SHP77 treated with DMSO at 0.1 percent for 48 hours (cell line): ENCODE measurements around the gene SMYD2.

Experiments
- DNase-seq: peaks from one replicate; lab custom pipeline; 2025; lab: John Stamatoyannopoulos, UW

The SMYD2 gene

GRCh38 chr1:214303141-214303930 lies 22.4 kb downstream of the SMYD2 start:
- no peak for DNase-seq

DNA sequence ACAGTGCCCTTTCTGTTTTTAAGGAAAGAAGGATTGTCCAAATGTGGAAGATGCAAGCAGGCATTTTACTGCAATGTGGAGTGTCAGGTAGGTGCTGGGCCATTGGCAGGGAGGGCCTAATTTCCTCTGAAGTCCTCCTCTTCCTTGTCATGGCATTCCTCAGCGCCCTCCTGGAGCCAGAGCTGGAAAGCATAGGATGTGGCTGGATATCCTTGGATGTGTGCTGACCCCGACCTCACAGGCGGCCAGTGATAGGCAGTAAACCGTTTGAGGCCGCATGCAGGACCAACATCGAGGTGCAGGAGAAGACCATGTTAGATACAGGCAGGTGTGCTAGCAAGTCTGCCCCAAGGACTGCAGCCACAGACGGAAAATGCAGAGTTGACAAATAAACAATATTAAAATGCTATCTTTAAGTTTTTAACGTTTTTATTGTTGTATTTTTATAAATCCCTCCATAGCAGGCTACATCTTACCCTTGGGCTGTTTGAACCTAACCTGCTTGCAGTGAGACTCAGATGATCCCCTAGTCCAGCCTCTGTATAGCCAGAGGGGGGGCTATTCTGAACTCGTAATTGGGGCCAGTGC lies 24.3 kb downstream of the SMYD2 start:
- DNase-seq, result no peak

DNA sequence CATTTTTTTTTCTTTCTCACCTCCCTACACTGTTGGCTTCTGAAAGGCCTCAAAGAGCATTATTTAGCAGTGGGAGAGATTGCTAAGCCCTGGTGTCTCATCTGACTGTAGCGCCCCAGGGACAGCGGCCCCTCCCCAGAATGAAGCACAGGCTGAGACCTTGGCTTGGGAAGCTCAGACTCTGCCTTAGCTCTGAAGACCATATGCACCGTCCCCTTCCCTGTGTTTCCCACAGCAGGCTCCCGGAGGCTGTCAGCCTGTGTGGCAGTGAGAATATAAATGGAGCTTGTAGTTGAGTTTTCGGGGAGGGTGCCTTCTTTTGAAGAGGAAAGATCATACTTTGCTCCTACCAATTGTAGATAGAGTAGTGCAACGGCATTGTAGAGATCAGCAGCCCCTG lies 25.3 kb downstream of the SMYD2 start:
- DNase-seq, result no peak

DNA sequence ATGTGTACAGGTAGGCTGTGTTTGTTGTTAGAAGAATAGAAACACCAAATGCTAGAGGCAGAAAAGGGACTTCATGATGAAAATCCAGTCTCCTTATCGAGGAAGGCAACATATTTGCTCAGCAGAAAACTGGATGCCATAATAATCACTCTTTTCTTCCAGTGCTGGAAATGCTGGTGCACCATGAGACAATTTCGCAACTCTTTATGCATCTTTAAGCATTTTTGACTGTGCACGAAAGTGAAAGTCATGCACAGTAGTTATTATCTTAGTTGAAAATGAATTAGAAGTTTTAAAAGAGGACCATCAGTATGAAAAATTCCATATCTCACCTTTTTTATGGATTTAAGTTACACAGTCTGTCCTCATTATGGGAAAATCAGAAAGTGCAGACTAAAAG lies 29.1 kb downstream of the SMYD2 start:
- DNase-seq, result no peak

DNA sequence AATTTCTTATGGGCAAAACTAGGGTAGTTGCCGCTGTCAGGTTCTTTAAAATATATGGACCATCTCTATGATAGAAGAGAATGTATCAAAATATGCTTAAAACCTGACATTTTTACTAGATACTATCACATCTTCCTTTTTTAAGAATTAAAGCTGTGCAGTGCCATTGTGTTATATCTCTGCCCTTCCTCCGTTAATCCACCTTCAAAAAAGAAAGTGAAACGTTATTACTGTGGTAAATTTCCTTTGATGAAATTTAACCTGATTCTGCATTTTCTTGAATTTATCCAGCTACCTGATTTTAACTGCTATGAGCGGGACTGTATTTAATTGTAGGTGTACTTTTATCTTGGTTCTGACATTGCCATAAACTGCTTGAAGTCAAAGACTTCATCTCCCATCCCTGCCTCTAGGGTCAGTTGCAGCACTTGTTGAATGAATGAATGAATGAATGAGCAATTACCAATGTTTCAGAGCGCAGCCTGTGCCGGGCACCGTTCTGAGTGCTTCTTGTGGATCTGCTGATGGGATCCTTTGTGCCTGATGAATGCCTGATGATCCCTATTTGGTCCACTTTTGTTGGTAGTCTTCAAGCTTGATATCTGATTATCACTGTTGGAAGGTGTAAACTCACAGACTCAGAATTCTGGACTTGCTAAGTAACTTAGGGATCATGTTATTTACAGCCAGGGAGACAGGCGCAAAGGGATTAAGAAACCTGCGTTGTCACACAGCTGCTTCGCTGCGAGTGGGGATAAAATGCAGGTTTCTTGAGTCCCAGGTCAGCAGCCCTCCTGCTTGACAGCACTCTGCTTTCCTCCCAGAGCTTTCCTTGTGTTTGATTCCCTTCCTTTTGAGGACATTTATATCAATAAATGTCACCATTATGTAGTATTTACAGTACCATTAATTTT lies 30.1 kb downstream of the SMYD2 start:
- DNase-seq, result no peak

GRCh38 chr1:214312530-214313051 lies 31.6 kb downstream of the SMYD2 start:
- no peak for DNase-seq

- DNase-seq, result no peak
These were observed 33.4 kb downstream of the SMYD2 start for GRCh38 chr1:214314178-214314843.

GRCh38 chr1:214316593-214316992 lies 35.6 kb downstream of the SMYD2 start:
- DNase-seq, result no peak

- DNase-seq, result no peak
These were observed 36.3 kb downstream of the SMYD2 start for GRCh38 chr1:214317300-214317699.

- no peak for DNase-seq
These were observed 36.8 kb downstream of the SMYD2 start for GRCh38 chr1:214317734-214318133.

DNA sequence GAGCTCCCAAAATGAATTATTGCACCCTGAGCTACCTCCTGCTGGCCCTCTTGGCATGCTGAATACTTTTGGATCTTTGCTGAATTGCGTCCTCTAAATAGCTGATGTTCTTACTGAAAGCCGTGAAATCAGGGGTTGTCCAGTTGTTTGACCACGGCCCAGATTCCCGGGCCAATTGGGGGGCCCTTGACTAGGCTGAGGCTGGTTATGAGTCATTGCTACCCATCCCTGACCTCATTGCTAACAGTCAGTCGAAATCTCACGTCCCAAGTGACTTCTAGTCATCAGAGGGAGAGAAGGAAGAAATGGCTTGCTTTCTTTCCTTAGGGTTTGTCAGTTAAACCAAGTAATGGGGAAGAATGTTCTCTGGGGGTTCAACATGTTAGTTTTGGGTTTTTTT lies 37.4 kb downstream of the SMYD2 start:
- no peak for DNase-seq

DNA sequence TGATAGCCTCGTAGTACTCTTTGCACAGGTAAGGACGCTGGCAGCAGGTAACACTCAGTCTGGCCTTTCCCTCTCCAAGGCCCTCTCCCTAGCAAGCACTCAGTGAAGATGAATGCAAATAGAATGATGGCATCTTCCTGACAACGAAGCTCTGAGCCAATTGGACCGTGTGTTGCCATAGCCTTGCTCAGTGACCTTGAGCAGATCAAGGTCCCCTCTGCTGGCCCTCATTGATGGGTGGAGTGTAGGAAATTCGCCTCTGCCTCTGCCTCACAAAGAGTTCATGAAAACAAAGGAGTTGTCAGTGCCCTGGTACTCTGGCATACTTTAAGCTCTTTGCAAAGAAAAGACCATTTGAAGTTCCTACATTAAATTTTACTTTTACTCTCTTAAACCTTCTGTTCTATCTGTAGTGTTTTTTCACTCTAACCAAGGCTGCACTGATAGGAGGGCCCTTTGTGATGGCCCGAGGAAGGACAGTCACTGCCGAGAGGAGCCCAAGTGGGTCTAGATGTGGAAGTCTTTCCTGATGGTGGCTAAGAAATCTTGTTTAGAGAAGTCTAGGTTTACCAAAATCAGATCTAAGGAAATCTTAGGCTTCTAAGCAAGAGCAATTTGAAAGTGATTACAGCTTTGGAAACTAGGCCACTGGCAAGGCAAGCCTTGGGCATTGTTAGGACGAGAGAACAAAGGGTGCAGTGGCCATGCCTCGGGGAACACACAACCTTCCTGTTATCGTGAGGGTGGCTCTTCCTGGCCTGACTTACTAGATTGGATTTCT lies 38.2 kb downstream of the SMYD2 start:
- DNase-seq, result no peak

DNA sequence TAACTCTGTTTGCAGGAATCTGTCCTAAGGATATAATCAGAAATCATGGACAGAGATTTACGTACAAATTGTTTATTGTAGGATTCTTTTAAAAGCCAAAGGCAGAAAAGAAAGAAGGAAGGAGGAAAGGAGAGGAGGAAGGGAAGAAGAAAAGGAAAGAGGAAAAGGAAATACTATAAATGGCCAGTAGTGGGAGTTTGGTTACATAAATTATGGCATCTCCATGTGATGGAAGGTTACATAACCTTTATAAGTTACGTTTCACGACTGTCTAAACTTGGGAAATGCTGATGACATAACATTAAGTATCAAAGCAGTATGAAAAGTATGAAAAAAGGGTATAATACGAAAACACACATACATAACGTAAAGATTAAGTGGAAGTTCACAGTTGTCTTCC lies 39.0 kb downstream of the SMYD2 start:
- DNase-seq, result no peak

GRCh38 chr1:214321705-214322453 lies 40.9 kb downstream of the SMYD2 start:
- no peak for DNase-seq

DNA sequence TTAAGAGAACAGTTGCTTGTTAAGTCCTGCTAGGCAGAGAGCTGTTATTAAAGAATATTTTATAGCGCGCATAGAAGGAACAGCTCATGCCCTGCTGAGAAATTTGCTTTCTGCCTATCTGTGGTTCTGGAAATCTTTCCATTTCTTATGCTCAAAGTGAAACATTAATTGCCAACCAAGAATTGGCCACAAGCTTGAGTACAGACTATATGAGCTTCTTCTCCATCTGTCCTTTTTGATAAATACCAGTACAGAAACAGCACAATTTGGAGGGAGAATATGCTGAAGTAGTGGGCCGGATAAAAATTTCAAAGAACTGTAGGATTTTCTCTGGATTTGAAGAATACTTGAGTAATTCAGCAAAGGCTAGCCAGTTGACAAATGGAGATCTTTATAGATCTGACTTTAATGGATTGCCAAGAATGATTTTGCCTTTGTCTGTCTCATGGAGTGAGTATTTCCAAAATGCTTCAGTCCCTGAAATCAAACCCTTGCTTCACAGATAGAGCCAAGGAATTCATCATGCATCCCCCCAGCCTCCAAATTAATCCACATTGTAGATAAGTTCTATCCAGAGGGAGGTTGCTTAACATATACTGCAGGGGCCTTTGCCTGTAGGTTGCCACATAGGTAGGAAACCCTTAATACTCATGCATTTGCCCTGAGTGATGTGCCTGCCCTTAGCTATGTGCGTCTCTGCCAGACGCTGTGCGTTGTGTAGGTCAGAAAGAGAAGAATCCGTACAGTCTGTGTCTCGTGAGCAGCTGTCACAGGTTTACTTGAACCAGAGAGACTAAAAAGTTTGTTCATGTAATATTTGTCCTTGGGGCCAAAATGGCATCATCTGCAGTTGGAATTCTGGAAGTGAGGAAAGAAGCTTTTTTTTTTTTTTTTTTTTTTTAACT lies 44.2 kb downstream of the SMYD2 start:
- no peak for DNase-seq

DNA sequence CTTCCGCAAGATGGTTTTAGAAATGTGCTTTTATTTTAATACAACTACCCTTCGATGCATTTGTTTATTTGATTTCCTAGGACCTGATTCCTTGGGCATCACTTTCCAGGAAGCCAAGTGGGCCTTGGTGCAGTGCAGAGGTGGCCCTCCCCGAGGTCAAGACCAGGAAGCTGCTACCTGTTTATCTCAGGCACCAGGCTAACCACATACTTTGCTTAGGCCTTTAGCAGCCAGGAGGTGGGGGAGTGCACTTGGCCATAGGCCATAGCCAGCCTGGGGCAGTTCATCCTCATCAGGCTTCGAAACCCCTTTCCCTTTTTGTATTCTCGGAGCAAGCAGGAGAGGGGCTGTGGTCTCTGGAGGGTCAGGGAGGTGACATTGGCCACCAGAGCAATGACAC lies 45.4 kb downstream of the SMYD2 start:
- no peak for DNase-seq

GRCh38 chr1:214327514-214327913 lies 46.6 kb downstream of the SMYD2 start:
- no peak for DNase-seq

- DNase-seq, result peak; percentile 68
These were observed 48.0 kb downstream of the SMYD2 start for GRCh38 chr1:214328770-214329469.
